ENCODE results near the gene FITM1.

FITM1 gene

GRCh38 chr14:24164518-24164991 is 34.1 kb downstream of the FITM1 start:
- CTCF ChIA-PET: interaction anchor here (0.8 to 7.3 kb wide), 5 partner anchors 13 to 144 kb away, joined by 3 to 154 read pairs (median 3); partner anchors contain the start of genes CIDEB, DCAF11, NRL and PSME2
- POLR2A ChIA-PET: interaction anchor here (0.6 to 1.8 kb wide), 6 partner anchors 9 to 23 kb away, joined by 3 to 9 read pairs (median 4); partner anchors contain the start of gene PSME2
- no peak for TF ChIP-seq CTCF (IDR thresholded peaks at IDR 0.05; ENCODE audit: control extremely low read depth, extremely low read depth, low read depth, missing control alignments)
- DNase-seq (ENCODE audit: extremely low spot score): no peak

- POLR2A ChIA-PET: interaction anchor here (1.0 to 1.5 kb wide), 2 partner anchors 15 to 21 kb away, joined by 3 to 4 read pairs; no protein-coding TSS in a partner anchor
- DNase-seq (ENCODE audit: extremely low spot score): no peak
- TF ChIP-seq CTCF (IDR thresholded peaks at IDR 0.05; ENCODE audit: control extremely low read depth, extremely low read depth, low read depth, missing control alignments): no peak
- CTCF ChIA-PET: interaction anchor here (1.0 to 7.3 kb wide), 3 partner anchors 14 to 142 kb away, joined by 3 to 154 read pairs (median 3); partner anchors contain the start of genes CIDEB, PSME2 and RNF31
Measured at GRCh38 chr14:24165785-24166184, 35.3 kb downstream of the FITM1 start.

- TF ChIP-seq CTCF (IDR thresholded peaks at IDR 0.05; ENCODE audit: control extremely low read depth, extremely low read depth, low read depth, missing control alignments): no peak
- ChIA-PET POLR2A (no interaction called here), CTCF (no interaction called here)
- no peak for DNase-seq (ENCODE audit: extremely low spot score)
Measured at GRCh38 chr14:24167469-24168114, 37.1 kb downstream of the FITM1 start.

- no peak for TF ChIP-seq CTCF (IDR thresholded peaks at IDR 0.05; ENCODE audit: control extremely low read depth, extremely low read depth, low read depth, missing control alignments)
- POLR2A ChIA-PET: interaction anchor here (0.6 to 1.0 kb wide), 6 partner anchors 11 to 1139 kb away, joined by 4 to 11 read pairs (median 6); partner anchors contain the start of gene IRF9
- CTCF ChIA-PET: interaction anchor here (1.2 to 5.4 kb wide), 4 partner anchors 11 to 70 kb away, joined by 3 to 38 read pairs (median 4); partner anchors contain the start of genes IRF9, PSME2 and TINF2
- DNase-seq (ENCODE audit: extremely low spot score): peak; percentile 91
Measured at GRCh38 chr14:24171422-24172260, 41.2 kb downstream of the FITM1 start, which contains the start of gene REC8. TSS of gene REC8 (plus strand) at chr14:24172080. CDS start at chr14:24172553, 473 bp downstream.

GRCh38 chr14:24172261-24172860 is 41.9 kb downstream of the FITM1 start:
- CTCF ChIA-PET: interaction anchor here (1.1 to 5.4 kb wide), 4 partner anchors 11 to 81 kb away, joined by 3 to 38 read pairs (median 4); partner anchors contain the start of genes IRF9, PSME2 and TINF2
- POLR2A ChIA-PET: interaction anchor here (1.1 to 1.4 kb wide), 3 partner anchors 11 to 36 kb away, joined by 3 to 4 read pairs (median 3); partner anchors contain the start of genes IRF9 and PSME1

More at GRCh38 chr14:24172261-24172860, 41.9 kb downstream of the FITM1 start:
- no peak for TF ChIP-seq CTCF (IDR thresholded peaks at IDR 0.05; ENCODE audit: control extremely low read depth, extremely low read depth, low read depth, missing control alignments)
- no peak for DNase-seq (ENCODE audit: extremely low spot score)
